Fibroblast of the aortic adventitia (primary cell): ENCODE measurements around the gene PM20D1. TPM values are rescaled to one million over a fixed set of nuclear protein-coding genes. Genes with fewer than 3 reads are reported as not detected.

Experiments
- DNase-seq: peaks from one replicate; pipeline ENCODE4 v3.0.0-alpha.2; 2010; ENCODE audit warnings: low read depth
- H3K4me3 ChIP-seq: 2 replicates; pipeline ENCODE4 v1.5.1; 2011; ENCODE audit warnings: low read depth, mild to moderate bottlenecking, control low read depth, low read length, moderate library complexity
- CTCF ChIP-seq: IDR thresholded peaks from 2 replicates; pipeline ENCODE4 v1.5.1; 2011; ENCODE audit warnings: mild to moderate bottlenecking, low read length, control low read depth, inconsistent platforms; ENCODE audit not compliant: insufficient read depth
- total RNA-seq: library from RNA; depleted of rRNA; stranded (reverse); fragments of >200 nt; gene quantifications from 2 replicates; pipeline ENCODE4 v1.2.3, GENCODE V29; 2012; ENCODE audit warnings: low replicate concordance

The PM20D1 gene
- total RNA-seq, 1 donor: not detected

- no peak for TF ChIP-seq CTCF
- DNase-seq: peak; percentile 17
- H3K4me3 ChIP-seq: peak overlapping the region; percentile 83
Observed at GRCh38 chr1:205811660-205812059, 38.3 kb downstream of the PM20D1 start.

GRCh38 chr1:205810448-205811157 lies 39.3 kb downstream of the PM20D1 start:
- peak overlapping the region; percentile 83 for H3K4me3 ChIP-seq
- peak; percentile 29 for DNase-seq
- peak; percentile 52 for TF ChIP-seq CTCF

- DNase-seq: no peak
- H3K4me3 ChIP-seq: peak overlapping the region; percentile 17
- no peak for TF ChIP-seq CTCF
Observed at GRCh38 chr1:205809942-205810345, 40.0 kb downstream of the PM20D1 start.

GRCh38 chr1:205809469-205809868 lies 40.5 kb downstream of the PM20D1 start:
- no peak for DNase-seq
- no peak overlapping the region for H3K4me3 ChIP-seq
- no peak for TF ChIP-seq CTCF

GRCh38 chr1:205805082-205805711 lies 44.7 kb downstream of the PM20D1 start:
- H3K4me3 ChIP-seq: no peak overlapping the region
- DNase-seq: no peak
- no peak for TF ChIP-seq CTCF

- H3K4me3 ChIP-seq: no peak overlapping the region
- DNase-seq: no peak
- no peak for TF ChIP-seq CTCF
Observed at GRCh38 chr1:205804605-205805004, 45.3 kb downstream of the PM20D1 start.
